HepG2 (cell line): ENCODE measurements around the gene FLOT2. TPM values are rescaled to one million over a fixed set of nuclear protein-coding genes. Genes with fewer than 3 reads are reported as not detected.

Experiments used
- AGO2 ChIP-seq: fragments of 200-400 bp; formaldehyde crosslinking; optimal IDR thresholded peaks from 2 replicates; pipeline ENCODE3; 2017; ENCODE audit warnings: mild to moderate bottlenecking, low read depth, low read length, moderate library complexity
- EP300 ChIP-seq, 3 experiments: sonication (generic) in 1 of 3; formaldehyde crosslinking in 1 of 3; IDR thresholded peaks; 2 replicates each; pipeline versions ENCODE4 v1.5.1 to v1.6.1; 2011 to 2020; ENCODE audit warnings: low read depth in 2 of 3, low read length in 2 of 3, borderline replicate concordance in 1 of 3, improper control_type of control experiment in 1 of 3, mild to moderate bottlenecking in 1 of 3, missing genetic modification reagents in 1 of 3, moderate library complexity in 1 of 3
- GFI1 ChIP-seq: sonication (generic); formaldehyde crosslinking; IDR thresholded peaks from 2 replicates; pipeline ENCODE4 v1.5.0; 2020; ENCODE audit warnings: missing genetic modification reagents, mild to moderate bottlenecking, borderline replicate concordance
- GMEB1 ChIP-seq: sonication (generic); formaldehyde crosslinking; IDR thresholded peaks from 2 replicates; pipeline ENCODE4 v1.5.1; 2020; ENCODE audit warnings: missing genetic modification reagents, mild to moderate bottlenecking, borderline replicate concordance
- HIVEP1 ChIP-seq: sonication (generic); formaldehyde crosslinking; IDR thresholded peaks from 2 replicates; pipeline ENCODE4 v1.4.0; 2020; ENCODE audit warnings: mild to moderate bottlenecking, missing genetic modification reagents
- IKZF5 ChIP-seq: IDR thresholded peaks from 2 replicates; pipeline ENCODE4 v1.6.1; 2018; ENCODE audit warnings: missing genetic modification reagents, mild to moderate bottlenecking, missing compliant biosample characterization
- MEIS1 ChIP-seq: sonication (generic); formaldehyde crosslinking; IDR thresholded peaks from 2 replicates; pipeline ENCODE4 v1.9.0; 2021; ENCODE audit warnings: mild to moderate bottlenecking, missing genetic modification reagents, moderate library complexity, borderline replicate concordance
- NFIC ChIP-seq: IDR thresholded peaks from 2 replicates; pipeline ENCODE4 v1.6.1; 2012; ENCODE audit warnings: mild to moderate bottlenecking, low read length, inconsistent platforms
- NR2F1 ChIP-seq, 2 experiments: fragments of 450-650 bp in 1 of 2; formaldehyde crosslinking in 1 of 2; IDR thresholded peaks; 2 replicates each; pipeline versions ENCODE4 v1.5.0 to v1.6.1; 2016 to 2020; ENCODE audit warnings: mild to moderate bottlenecking in 1 of 2, missing compliant biosample characterization in 1 of 2, missing genetic modification reagents in 1 of 2, moderate library complexity in 1 of 2
- RFX1 ChIP-seq: fragments of 450-650 bp; IDR thresholded peaks from 2 replicates; pipeline ENCODE4 v1.6.1; 2017
- ZFY ChIP-seq: sonication (generic); formaldehyde crosslinking; IDR thresholded peaks from 2 replicates; pipeline ENCODE4 v1.4.0; 2020; ENCODE audit warnings: missing genetic modification reagents
- ZIK1 ChIP-seq: sonication (generic); formaldehyde crosslinking; IDR thresholded peaks from 2 replicates; pipeline ENCODE4 v1.5.0; 2020; ENCODE audit warnings: mild to moderate bottlenecking, low read depth, missing genetic modification reagents, borderline replicate concordance
- ZNF709 ChIP-seq: sonication (generic); formaldehyde crosslinking; IDR thresholded peaks from 2 replicates; pipeline ENCODE4 v1.5.0; 2020; ENCODE audit warnings: mild to moderate bottlenecking, missing genetic modification reagents
- ZSCAN25 ChIP-seq: sonication (generic); formaldehyde crosslinking; IDR thresholded peaks from 2 replicates; pipeline ENCODE4 v1.8.0; 2022; ENCODE audit warnings: mild to moderate bottlenecking, missing genetic modification reagents
- polyA plus RNA-seq, 8 experiments: library from polyadenylated mRNA; depleted of rRNA in 3 of 8; stranded (reverse) in 7 of 8; unstranded in 1 of 8; fragments of >200 nt; fragmentation: Illumina TruSeq in 4 of 8; extraction: Trizol in 4 of 8; gene quantifications; 2 replicates each; pipeline versions ENCODE4 v1.2.1 to v1.2.3, GENCODE V29; 2011 to 2016; ENCODE audit warnings: low read depth in 4 of 8, missing spikeins in 1 of 8, mixed read lengths in 1 of 8; ENCODE audit not compliant: insufficient read depth in 1 of 8
- total RNA-seq, 5 experiments: library from RNA; depleted of rRNA; stranded (reverse); fragments of >200 nt; fragmentation: Illumina TruSeq; extraction: Trizol; gene quantifications; 2 replicates each; pipeline ENCODE4 v1.2.3, GENCODE V29; 2016; ENCODE audit warnings: low read depth in 1 of 5
- TF ChIP-seq, protein P1 (sequence below): sonication (generic); formaldehyde crosslinking; IDR thresholded peaks from 2 replicates; pipeline ENCODE4 v1.5.0; 2020; ENCODE audit warnings: missing genetic modification reagents
- TF ChIP-seq, protein P2 (sequence below): sonication (generic); formaldehyde crosslinking; IDR thresholded peaks from 2 replicates; pipeline ENCODE4 v1.4.0; 2020; ENCODE audit warnings: mild to moderate bottlenecking, missing genetic modification reagents
- TF ChIP-seq, protein P3 (sequence below): sonication (generic); formaldehyde crosslinking; IDR thresholded peaks from 2 replicates; pipeline ENCODE4 v1.4.0; 2020; ENCODE audit warnings: missing genetic modification reagents
- TF ChIP-seq, protein P4 (sequence below): sonication (generic); formaldehyde crosslinking; IDR thresholded peaks from 2 replicates; pipeline ENCODE4 v1.8.0; 2022; ENCODE audit warnings: low read depth, missing genetic modification reagents

FLOT2 gene
- total and polyA plus RNA-seq, 2 of the 13 experiments (the other 11 are each of a cell fraction or from before 2014, with no cell fraction given) = 54.3 to 54.5 TPM

- TF ChIP-seq NR2F1 (CRISPR knock-in tag; IDR thresholded peaks at IDR 0.05) (no peak), EP300 (IDR thresholded peaks at IDR 0.05; ENCODE audit: low read depth in 2 of 2, low read length in 2 of 2) (0 out of 4 replicates have a peak, but pooled peaks of 1 of the 2 experiments have one; percentile 11), EP300 (CRISPR knock-in tag; IDR thresholded peaks at IDR 0.05; ENCODE audit: borderline replicate concordance) (no peak), GMEB1 (CRISPR knock-in tag) (peak; percentile 54; the same call in 1 of the 2 replicates), ZFY (CRISPR knock-in tag) (peak; percentile 90), GFI1 (CRISPR knock-in tag) (peak; percentile 40; the same call in 1 of the 2 replicates), NFIC (peak; percentile 50; the same call in 1 of the 2 replicates), ZIK1 (CRISPR knock-in tag) (0 out of 2 replicates have a peak, but pooled peaks have one; percentile 62), RFX1 (no peak), IKZF5 (CRISPR knock-in tag) (0 out of 2 replicates have a peak, but pooled peaks have one; percentile 10), AGO2 (peak; percentile 98), ZNF709 (peak; percentile 76; the same call in 1 of the 2 replicates), HIVEP1 (peak; percentile 85), ZSCAN25 (CRISPR knock-in tag) (peak; percentile 60), MEIS1 (CRISPR knock-in tag) (0 out of 2 replicates have a peak, but pooled peaks have one; percentile 31)
- TF ChIP-seq, protein P1, sequence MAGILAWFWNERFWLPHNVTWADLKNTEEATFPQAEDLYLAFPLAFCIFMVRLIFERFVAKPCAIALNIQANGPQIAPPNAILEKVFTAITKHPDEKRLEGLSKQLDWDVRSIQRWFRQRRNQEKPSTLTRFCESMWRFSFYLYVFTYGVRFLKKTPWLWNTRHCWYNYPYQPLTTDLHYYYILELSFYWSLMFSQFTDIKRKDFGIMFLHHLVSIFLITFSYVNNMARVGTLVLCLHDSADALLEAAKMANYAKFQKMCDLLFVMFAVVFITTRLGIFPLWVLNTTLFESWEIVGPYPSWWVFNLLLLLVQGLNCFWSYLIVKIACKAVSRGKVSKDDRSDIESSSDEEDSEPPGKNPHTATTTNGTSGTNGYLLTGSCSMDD (CRISPR knock-in tag) = no peak
- TF ChIP-seq, protein P2, sequence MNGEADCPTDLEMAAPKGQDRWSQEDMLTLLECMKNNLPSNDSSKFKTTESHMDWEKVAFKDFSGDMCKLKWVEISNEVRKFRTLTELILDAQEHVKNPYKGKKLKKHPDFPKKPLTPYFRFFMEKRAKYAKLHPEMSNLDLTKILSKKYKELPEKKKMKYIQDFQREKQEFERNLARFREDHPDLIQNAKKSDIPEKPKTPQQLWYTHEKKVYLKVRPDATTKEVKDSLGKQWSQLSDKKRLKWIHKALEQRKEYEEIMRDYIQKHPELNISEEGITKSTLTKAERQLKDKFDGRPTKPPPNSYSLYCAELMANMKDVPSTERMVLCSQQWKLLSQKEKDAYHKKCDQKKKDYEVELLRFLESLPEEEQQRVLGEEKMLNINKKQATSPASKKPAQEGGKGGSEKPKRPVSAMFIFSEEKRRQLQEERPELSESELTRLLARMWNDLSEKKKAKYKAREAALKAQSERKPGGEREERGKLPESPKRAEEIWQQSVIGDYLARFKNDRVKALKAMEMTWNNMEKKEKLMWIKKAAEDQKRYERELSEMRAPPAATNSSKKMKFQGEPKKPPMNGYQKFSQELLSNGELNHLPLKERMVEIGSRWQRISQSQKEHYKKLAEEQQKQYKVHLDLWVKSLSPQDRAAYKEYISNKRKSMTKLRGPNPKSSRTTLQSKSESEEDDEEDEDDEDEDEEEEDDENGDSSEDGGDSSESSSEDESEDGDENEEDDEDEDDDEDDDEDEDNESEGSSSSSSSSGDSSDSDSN (CRISPR knock-in tag) = peak; percentile 85
- TF ChIP-seq, protein P3, sequence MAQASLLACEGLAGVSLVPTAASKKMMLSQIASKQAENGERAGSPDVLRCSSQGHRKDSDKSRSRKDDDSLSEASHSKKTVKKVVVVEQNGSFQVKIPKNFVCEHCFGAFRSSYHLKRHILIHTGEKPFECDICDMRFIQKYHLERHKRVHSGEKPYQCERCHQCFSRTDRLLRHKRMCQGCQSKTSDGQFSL (CRISPR knock-in tag) = 0 out of 2 replicates have a peak, but pooled peaks have one; percentile 18
- TF ChIP-seq, protein P4, sequence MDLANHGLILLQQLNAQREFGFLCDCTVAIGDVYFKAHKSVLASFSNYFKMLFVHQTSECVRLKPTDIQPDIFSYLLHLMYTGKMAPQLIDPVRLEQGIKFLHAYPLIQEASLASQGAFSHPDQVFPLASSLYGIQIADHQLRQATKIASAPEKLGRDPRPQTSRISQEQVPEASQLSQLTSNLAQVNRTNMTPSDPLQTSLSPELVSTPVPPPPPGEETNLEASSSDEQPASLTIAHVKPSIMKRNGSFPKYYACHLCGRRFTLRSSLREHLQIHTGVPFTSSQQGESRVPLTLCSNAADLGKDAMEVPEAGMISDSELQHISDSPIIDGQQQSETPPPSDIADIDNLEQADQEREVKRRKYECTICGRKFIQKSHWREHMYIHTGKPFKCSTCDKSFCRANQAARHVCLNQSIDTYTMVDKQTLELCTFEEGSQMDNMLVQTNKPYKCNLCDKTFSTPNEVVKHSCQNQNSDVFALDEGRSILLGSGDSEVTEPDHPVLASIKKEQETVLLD = peak; percentile 79; the same call in 1 of the 2 replicates
Observed at GRCh38 chr17:28896884-28897768, at the start of gene FLOT2 (continued).
